Large intestine (tissue), 12 donors: ENCODE data around the gene STX4. TPM values are rescaled to one million over a fixed set of nuclear protein-coding genes. Genes with fewer than 3 reads are reported as not detected.
A peak's percentile ranks its signal among the peaks of the same experiment; 100 is the strongest.

Experiments
- DNase-seq, 2 donors: peaks; one replicate each; pipeline versions ENCODE4 v3.0.0 to v3.0.0-alpha.2; 2013
- H3K27ac ChIP-seq: one replicate; pipeline ENCODE4 v1.5.1; 2013; ENCODE audit warnings: low read length
- H3K27me3 ChIP-seq: 2 replicates; pipeline ENCODE4 v1.6.1; 2013; ENCODE audit warnings: low read length; ENCODE audit not compliant: control insufficient read depth, insufficient read depth
- H3K36me3 ChIP-seq: 2 replicates; pipeline ENCODE4 v1.6.1; 2013; ENCODE audit warnings: low read length; ENCODE audit not compliant: control insufficient read depth, insufficient read depth
- H3K4me1 ChIP-seq: one replicate; pipeline ENCODE4 v1.6.1; 2013; ENCODE audit warnings: low read length; ENCODE audit not compliant: control insufficient read depth, insufficient read depth
- H3K4me3 ChIP-seq: one replicate; pipeline ENCODE4 v1.5.1; 2013; ENCODE audit warnings: low read length
- H3K9me3 ChIP-seq: one replicate; pipeline ENCODE4 v1.6.1; 2013; ENCODE audit warnings: mild to moderate bottlenecking, low read depth, low read length, moderate library complexity; ENCODE audit not compliant: control insufficient read depth
- WGBS: methylation state at CpG from one replicate; pipeline ENCODE4 v1.1.5; 2013; ENCODE audit warnings: low lambda C conversion rate; ENCODE audit not compliant: insufficient coverage; 5-methylcytosine and 5-hydroxymethylcytosine counted together
- long read RNA-seq, 11 donors: transcript quantifications; one replicate each; lab custom pipeline, GENCODE V29; 2026
- polyA plus RNA-seq: library from polyadenylated mRNA; unstranded; fragments of 120-200 nt; gene quantifications from one replicate; pipeline ENCODE4 v1.2.1, GENCODE V29; 2013

Gene STX4
- polyA plus RNA-seq = 76.6 TPM
- long read RNA-seq, donor 1, partial matches to known transcripts = 5 of 9 reads
- long read RNA-seq, donor 1, other reads (novel, unspliced or antisense) = 0 of 9 reads
- long read RNA-seq, donor 2, transcript STX4-205 (3 exons, 1,002 nt) = minor isoform, 5 of 51 reads
- long read RNA-seq, donor 2, transcript STX4-201 (11 exons, 1,481 nt) = major isoform, 16 of 51 reads
- long read RNA-seq, donor 2, partial matches to known transcripts = 26 of 51 reads
- long read RNA-seq, donor 2, other reads (novel, unspliced or antisense) = 0 of 51 reads
- long read RNA-seq, donor 3 = 0 reads
- long read RNA-seq, donor 4 = 0 reads
- long read RNA-seq, donor 5, transcript STX4-201 (11 exons, 1,481 nt) = major isoform, 8 of 9 reads
- long read RNA-seq, donor 5, partial matches to known transcripts = 0 of 9 reads
- long read RNA-seq, donor 5, other reads (novel, unspliced or antisense) = 0 of 9 reads
- long read RNA-seq, donor 6, partial matches to known transcripts = 11 of 17 reads
- long read RNA-seq, donor 6, other reads (novel, unspliced or antisense) = 0 of 17 reads
- long read RNA-seq, donor 7, partial matches to known transcripts = 6 of 9 reads
- long read RNA-seq, donor 7, other reads (novel, unspliced or antisense) = 0 of 9 reads
- long read RNA-seq, donor 8, transcript STX4-201 (11 exons, 1,481 nt) = major isoform, 17 of 48 reads
- long read RNA-seq, donor 8, partial matches to known transcripts = 22 of 48 reads
- long read RNA-seq, donor 8, other reads (novel, unspliced or antisense) = 0 of 48 reads
- long read RNA-seq, donor 9, transcript STX4-201 (11 exons, 1,481 nt) = major isoform, 8 of 17 reads
- long read RNA-seq, donor 9, partial matches to known transcripts = 5 of 17 reads
- long read RNA-seq, donor 9, other reads (novel, unspliced or antisense) = 0 of 17 reads
- long read RNA-seq, donor 10, transcript STX4-201 (11 exons, 1,481 nt) = major isoform, 15 of 38 reads
- long read RNA-seq, donor 10, partial matches to known transcripts = 16 of 38 reads
- long read RNA-seq, donor 10, other reads (novel, unspliced or antisense) = 0 of 38 reads
- long read RNA-seq, donor 11, transcript STX4-201 (11 exons, 1,481 nt) = major isoform, 14 of 17 reads
- long read RNA-seq, donor 11, partial matches to known transcripts = 0 of 17 reads
- long read RNA-seq, donor 11, other reads (novel, unspliced or antisense) = 0 of 17 reads

- DNase-seq = peak; percentile 98
- Histone ChIP-seq H3K4me1 (peaks cover 5% of the 10 kb centered on the region), H3K27me3 (no peaks in the 10 kb centered on the region), H3K36me3 (peaks cover 26% of the 10 kb centered on the region), H3K4me3 (peak within 1 kb of the TSS; percentile 100), H3K9me3 (peaks cover 2% of the 10 kb centered on the region), H3K27ac (peak within 1 kb of the TSS; percentile 90)
- no CpG with 5 or more reads among the region's 75 CpGs for WGBS
Measured at GRCh38 chr16:31032736-31033708, at the start of gene STX4. STX4 (plus strand) TSS chr16:31033558; CDS start chr16:31033806, 248 bp downstream.

GRCh38 chr16:30983898-30984610 lies 49.3 kb upstream of the STX4 start:
- H3K27me3 ChIP-seq = no peaks in the 10 kb centered on the region
- no peak for DNase-seq
- H3K36me3 ChIP-seq = peaks cover 55% of the 10 kb centered on the region
- peaks cover 9% of the 10 kb centered on the region for H3K4me1 ChIP-seq
- no peak overlapping the region for H3K27ac ChIP-seq
- H3K9me3 ChIP-seq = no peaks in the 10 kb centered on the region
- no CpG with 5 or more reads among the region's 14 CpGs for WGBS
- H3K4me3 ChIP-seq = no peak overlapping the region

- Histone ChIP-seq H3K27me3 (no peaks in the 10 kb centered on the region), H3K27ac (peak within 1 kb of the TSS; percentile 84), H3K4me1 (peaks cover 9% of the 10 kb centered on the region), H3K36me3 (peaks cover 50% of the 10 kb centered on the region), H3K9me3 (no peaks in the 10 kb centered on the region), H3K4me3 (peak within 1 kb of the TSS; percentile 64)
- DNase-seq = peak; percentile 66 to 79
- no CpG with 5 or more reads among the region's 24 CpGs for WGBS
Measured at GRCh38 chr16:30984669-30985400, 48.5 kb upstream of the STX4 start, which contains the start of gene HSD3B7. HSD3B7 (plus strand) TSS chr16:30985207; CDS start chr16:30985659, 452 bp downstream.

- peak overlapping the region; percentile 64 for H3K4me3 ChIP-seq
- no peaks in the 10 kb centered on the region for H3K9me3 ChIP-seq
- H3K27ac ChIP-seq = peak overlapping the region; percentile 84
- peaks cover 9% of the 10 kb centered on the region for H3K4me1 ChIP-seq
- H3K27me3 ChIP-seq = no peaks in the 10 kb centered on the region
- no CpG with 5 or more reads among the region's 20 CpGs for WGBS
- DNase-seq = peak; percentile 76 to 82
- peaks cover 43% of the 10 kb centered on the region for H3K36me3 ChIP-seq
Measured at GRCh38 chr16:30985401-30986128, 47.8 kb upstream of the STX4 start.

GRCh38 chr16:30986129-30986991 lies 47.0 kb upstream of the STX4 start:
- Histone ChIP-seq H3K27me3 (no peaks in the 10 kb centered on the region), H3K4me3 (no peak overlapping the region), H3K27ac (no peak overlapping the region), H3K9me3 (no peaks in the 10 kb centered on the region), H3K36me3 (peaks cover 38% of the 10 kb centered on the region), H3K4me1 (peaks cover 9% of the 10 kb centered on the region)
- WGBS = no CpG with 5 or more reads among the region's 29 CpGs
- no peak for DNase-seq

- no peak for DNase-seq
- H3K36me3 ChIP-seq = peaks cover 31% of the 10 kb centered on the region
- H3K4me3 ChIP-seq = no peak overlapping the region
- H3K27me3 ChIP-seq = no peaks in the 10 kb centered on the region
- H3K9me3 ChIP-seq = no peaks in the 10 kb centered on the region
- H3K4me1 ChIP-seq = peaks cover 9% of the 10 kb centered on the region
- H3K27ac ChIP-seq = no peak overlapping the region
- WGBS = no CpG with 5 or more reads among the region's 30 CpGs
Measured at GRCh38 chr16:30987581-30988190, 45.7 kb upstream of the STX4 start.

GRCh38 chr16:30989469-30990047 lies 43.8 kb upstream of the STX4 start:
- H3K27ac ChIP-seq = no peak overlapping the region
- H3K4me3 ChIP-seq = no peak overlapping the region
- no peaks in the 10 kb centered on the region for H3K9me3 ChIP-seq
- no peaks in the 10 kb centered on the region for H3K27me3 ChIP-seq
- H3K4me1 ChIP-seq = peaks cover 9% of the 10 kb centered on the region
- WGBS = no CpG with 5 or more reads among the region's 23 CpGs
- no peak for DNase-seq
- peaks cover 15% of the 10 kb centered on the region for H3K36me3 ChIP-seq
